NCI-H2196 treated with DMSO at 0.1 percent for 48 hours (cell line): Measurements from ENCODE around the gene PCDHB13.
"Not testable (repeated sequence)": the region's sequence is repeated elsewhere in the genome, so short reads cannot be mapped to it uniquely, and the experiment has no call there.

Source experiments
- DNase-seq: peaks from one replicate; lab custom pipeline; 2025; ENCODE audit not compliant: unreplicated experiment; lab: John Stamatoyannopoulos, UW

Gene PCDHB13

GRCh38 chr5:141201646-141202045 is 12.1 kb upstream of the PCDHB13 start:
- not testable (repeated sequence) for DNase-seq

- no peak for DNase-seq
Observed at GRCh38 chr5:141208478-141208877, 5.2 kb upstream of the PCDHB13 start, which contains the start of gene PCDHB12. Gene PCDHB12 (plus strand): TSS chr5:141208719. CDS start chr5:141208908, 189 bp downstream.

- DNase-seq = not testable (repeated sequence)
Observed at GRCh38 chr5:141210281-141210680, 3.4 kb upstream of the PCDHB13 start.

GRCh38 chr5:141210849-141211248 is 2.9 kb upstream of the PCDHB13 start:
- DNase-seq = not testable (repeated sequence)

DNA sequence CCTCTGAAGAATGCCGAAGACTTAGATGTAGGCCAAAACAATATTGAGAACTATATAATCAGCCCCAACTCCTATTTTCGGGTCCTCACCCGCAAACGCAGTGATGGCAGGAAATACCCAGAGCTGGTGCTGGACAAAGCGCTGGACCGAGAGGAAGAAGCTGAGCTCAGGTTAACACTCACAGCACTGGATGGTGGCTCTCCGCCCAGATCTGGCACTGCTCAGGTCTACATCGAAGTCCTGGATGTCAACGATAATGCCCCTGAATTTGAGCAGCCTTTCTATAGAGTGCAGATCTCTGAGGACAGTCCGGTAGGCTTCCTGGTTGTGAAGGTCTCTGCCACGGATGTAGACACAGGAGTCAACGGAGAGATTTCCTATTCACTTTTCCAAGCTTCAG is 864 bp downstream of the PCDHB13 start:
- not testable (repeated sequence) for DNase-seq

DNA sequence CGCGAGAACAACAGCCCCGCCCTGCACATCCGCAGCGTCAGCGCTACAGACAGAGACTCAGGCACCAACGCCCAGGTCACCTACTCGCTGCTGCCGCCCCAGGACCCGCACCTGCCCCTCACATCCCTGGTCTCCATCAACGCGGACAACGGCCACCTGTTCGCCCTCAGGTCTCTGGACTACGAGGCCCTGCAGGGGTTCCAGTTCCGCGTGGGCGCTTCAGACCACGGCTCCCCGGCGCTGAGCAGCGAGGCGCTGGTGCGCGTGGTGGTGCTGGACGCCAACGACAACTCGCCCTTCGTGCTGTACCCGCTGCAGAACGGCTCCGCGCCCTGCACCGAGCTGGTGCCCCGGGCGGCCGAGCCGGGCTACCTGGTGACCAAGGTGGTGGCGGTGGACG is 1.8 kb downstream of the PCDHB13 start:
- not testable (repeated sequence) for DNase-seq

- not testable (repeated sequence) for DNase-seq
Observed at GRCh38 chr5:141216035-141216434, 2.3 kb downstream of the PCDHB13 start.

DNA sequence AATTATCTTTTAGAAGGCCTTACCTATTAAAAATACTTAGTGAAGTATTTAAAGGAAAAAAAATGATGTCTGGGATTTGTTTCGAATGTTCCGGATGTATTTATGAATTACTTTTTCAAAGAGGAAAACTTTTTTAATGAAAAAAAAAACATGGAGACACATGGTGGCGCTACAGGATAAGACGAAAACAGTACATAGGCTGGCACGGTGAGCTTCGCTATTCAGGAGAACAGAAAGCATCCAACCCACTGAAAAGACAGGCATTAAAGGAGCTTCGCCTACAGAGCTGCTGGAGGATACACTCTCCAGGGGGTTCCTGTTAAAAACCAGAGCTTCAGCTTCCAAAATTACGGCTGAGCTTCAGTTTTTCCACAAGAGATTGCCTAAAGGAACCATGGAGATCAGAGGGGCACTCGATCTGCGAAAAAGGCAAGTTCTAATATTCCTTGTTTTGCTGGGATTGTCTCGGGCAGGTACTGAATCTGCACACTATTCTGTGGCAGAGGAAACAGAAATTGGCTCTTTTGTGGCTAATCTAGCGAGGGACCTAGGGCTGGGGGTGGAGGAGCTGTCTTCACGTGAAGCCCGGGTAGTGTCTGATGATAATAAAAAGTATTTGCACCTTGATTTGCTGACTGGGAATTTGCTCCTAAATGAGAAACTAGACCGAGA is 9.5 kb downstream of the PCDHB13 start, which contains the start of gene PCDHB14:
Gene PCDHB14 (plus strand): TSS at position 232 of the 672 bp plus-strand sequence. CDS start 163 bp downstream, at position 395.
- peak; percentile 10 for DNase-seq

DNA sequence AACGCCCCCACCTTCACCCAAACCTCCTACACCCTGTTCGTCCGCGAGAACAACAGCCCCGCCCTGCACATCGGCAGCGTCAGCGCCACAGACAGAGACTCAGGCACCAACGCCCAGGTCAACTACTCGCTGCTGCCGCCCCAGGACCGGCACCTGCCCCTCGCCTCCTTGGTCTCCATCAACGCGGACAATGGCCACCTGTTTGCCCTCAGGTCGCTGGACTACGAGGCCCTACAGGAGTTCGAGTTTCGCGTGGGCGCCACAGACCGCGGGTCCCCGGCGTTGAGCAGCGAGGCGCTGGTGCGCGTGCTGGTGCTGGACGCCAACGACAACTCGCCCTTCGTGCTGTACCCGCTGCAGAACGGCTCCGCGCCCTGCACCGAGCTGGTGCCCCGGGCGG is 11.1 kb downstream of the PCDHB13 start:
- DNase-seq = not testable (repeated sequence)

- DNase-seq = not testable (repeated sequence)
Observed at GRCh38 chr5:141225421-141225820, 11.7 kb downstream of the PCDHB13 start.

- DNase-seq = no peak
Observed at GRCh38 chr5:141234109-141234667, 20.5 kb downstream of the PCDHB13 start.

GRCh38 chr5:141235922-141236321 is 22.2 kb downstream of the PCDHB13 start:
- not testable (repeated sequence) for DNase-seq

DNA sequence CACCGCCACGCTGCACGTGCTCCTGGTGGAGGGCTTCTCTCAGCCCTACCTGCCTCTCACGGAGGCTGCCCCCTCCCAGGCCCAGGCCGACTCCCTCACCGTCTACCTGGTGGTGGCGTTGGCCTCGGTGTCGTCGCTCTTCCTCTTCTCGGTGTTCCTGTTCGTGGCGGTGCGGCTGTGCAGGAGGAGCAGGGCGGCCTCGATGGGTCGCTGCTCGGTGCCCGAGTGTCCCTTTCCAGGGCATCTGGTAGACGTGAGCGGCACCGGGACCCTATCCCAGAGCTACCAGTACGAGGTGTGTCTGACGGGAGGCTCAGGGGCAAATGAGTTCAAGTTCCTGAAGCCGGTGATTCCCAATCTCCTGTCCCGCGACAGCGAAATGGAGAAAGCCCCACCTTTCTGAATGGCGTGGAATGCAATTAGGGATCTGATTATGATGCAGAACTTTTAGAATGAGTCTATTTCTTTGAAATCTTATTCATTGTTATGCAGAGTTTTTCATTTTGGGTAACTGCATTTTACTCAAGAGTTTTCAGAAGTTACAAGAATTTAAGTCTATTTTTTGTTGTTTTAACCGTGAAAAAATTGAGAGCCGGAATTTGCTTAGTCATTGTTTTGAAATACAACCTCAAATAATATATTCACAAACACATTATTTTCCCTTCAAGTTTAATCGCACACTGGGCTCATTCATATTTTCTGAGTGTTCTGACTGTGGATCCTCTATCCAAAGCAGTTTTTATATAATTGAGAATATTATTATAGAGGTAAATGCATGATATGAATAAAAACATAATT is 23.0 kb downstream of the PCDHB13 start:
- DNase-seq = no peak

- no peak for DNase-seq
Observed at GRCh38 chr5:141241496-141241895, 27.8 kb downstream of the PCDHB13 start.

DNA sequence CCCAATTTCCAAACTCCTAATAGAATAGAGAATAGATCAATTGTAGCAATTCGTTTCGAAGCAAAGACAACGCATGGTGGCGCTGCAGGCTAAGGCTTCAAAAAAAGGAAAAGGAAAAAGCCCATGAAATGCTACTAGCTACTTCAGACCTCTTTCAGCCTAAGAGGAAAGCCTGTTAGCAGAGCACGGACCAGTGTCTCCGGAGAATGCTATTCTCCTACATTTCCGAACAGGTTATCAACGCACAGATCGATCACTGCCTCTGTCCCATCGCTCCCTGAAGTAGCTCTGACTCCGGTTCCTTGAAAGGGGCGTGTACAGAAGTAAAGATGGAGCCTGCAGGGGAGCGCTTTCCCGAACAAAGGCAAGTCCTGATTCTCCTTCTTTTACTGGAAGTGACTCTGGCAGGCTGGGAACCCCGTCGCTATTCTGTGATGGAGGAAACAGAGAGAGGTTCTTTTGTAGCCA is 31.6 kb downstream of the PCDHB13 start, which contains the start of gene PCDHB15:
Gene PCDHB15 (plus strand): TSS at position 146 of the 468 bp plus-strand sequence. CDS start 184 bp downstream, at position 330.
- no peak for DNase-seq

DNA sequence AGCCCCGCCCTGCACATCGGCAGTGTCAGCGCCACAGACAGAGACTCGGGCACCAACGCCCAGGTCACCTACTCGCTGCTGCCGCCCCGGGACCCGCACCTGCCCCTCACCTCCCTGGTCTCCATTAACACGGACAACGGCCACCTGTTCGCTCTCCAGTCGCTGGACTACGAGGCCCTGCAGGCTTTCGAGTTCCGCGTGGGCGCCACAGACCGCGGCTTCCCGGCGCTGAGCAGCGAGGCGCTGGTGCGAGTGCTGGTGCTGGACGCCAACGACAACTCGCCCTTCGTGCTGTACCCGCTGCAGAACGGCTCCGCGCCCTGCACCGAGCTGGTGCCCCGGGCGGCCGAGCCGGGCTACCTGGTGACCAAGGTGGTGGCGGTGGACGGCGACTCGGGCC is 33.3 kb downstream of the PCDHB13 start:
- not testable (repeated sequence) for DNase-seq

DNA sequence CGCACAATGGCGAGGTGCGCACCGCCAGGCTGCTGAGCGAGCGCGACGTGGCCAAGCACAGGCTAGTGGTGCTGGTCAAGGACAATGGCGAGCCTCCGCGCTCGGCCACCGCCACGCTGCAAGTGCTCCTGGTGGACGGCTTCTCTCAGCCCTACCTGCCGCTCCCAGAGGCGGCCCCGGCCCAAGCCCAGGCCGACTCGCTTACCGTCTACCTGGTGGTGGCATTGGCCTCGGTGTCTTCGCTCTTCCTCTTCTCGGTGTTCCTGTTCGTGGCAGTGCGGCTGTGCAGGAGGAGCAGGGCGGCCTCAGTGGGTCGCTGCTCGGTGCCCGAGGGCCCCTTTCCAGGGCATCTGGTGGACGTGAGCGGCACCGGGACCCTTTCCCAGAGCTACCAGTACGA is 33.7 kb downstream of the PCDHB13 start:
- DNase-seq = not testable (repeated sequence)

DNA sequence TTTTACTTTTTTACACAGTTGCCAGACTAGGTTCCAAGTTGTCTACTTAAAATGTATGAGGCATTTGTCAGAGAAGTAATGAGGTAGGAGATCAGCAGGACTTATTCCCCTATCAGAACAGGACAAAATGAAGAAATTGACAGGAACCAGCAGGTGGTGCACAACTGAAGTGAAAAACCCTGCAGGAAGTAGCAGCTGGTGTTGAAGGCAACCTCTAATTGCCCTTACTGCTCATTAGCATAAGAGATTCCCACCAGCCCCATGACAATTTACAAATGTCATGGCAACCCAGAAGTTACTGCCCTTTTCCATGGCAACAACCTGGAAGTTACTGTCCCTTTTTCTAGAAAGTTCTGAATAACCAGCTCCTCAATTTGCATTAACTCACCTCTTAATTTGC is 36.9 kb downstream of the PCDHB13 start:
- DNase-seq = no peak

DNA sequence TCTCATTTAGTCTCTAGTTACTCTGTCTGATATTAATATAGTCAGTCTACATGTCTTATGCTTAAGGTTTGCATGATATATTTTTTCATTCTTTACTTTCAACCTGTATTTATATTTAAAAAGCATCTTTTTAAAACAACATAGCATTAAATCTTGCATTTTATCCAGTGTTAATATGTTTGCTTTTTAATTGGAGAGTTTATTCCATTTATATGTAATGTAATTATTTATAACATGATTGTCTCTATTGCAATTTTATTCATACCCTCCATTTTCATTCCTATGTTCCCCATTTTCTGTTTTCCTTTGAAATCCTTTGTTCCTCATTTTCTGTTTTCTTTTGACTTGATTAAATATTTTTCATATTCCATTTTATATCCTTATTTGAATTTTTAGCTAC is 44.7 kb downstream of the PCDHB13 start:
- DNase-seq = no peak

DNA sequence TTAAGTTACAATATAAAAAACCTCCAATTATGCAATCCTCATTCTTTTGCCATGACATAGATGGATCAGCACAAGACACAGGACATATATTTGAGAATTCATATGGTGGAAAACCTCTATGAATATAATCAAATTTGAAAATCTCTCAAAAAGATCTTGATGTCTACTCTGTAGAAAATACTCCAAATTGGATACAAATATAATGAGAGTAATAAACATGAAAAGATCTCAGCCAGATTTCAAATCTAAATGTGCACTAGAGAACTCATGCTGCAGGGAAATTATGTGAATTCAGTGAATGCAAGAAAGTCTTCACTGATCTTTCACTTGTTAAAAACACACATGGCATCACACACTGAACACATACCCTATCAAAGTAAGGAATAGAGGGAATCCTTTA is 45.2 kb downstream of the PCDHB13 start:
- no peak for DNase-seq

DNA sequence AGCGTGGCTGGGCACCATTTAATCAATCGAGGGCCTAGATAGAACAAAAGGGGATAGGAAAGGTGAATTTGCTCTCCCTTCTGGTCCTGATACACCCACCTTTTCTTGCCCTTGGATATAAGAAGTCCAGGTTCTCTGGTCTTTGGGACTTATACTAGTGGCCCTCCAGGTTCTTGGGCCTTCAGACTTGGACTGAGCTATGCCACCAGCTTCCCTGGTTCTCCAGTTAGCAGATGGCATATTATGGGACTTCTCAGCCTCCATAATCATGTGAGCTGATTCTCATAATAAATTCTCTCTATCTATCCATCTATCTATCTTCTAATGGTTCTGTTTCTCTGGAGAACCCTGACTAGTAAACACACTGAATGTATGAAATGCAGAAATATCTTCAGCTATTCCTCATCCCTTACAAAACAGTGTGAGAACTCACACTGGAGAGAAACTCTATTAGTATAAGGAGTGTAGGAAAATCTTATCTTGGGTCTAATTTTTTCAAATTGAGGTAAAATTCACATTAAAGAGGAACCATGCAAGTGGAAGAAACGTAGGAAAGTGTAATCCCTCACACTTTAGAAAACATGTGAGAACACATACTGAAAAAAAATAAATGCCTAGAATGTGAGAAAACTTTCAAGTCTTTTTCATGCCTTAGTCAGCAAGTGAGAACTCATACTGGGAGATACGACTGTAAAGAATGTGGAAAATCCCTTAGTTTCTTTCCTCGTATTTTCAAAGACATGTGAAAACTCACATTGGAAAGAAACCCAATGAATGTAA is 46.9 kb downstream of the PCDHB13 start:
- DNase-seq = no peak
